GM18907 (cell line): ENCODE data around the gene RPL18.

Experiments
- ATAC-seq: cut with Tn5 transposase; IDR thresholded peaks from one replicate; pipeline ENCODE4 v1.9.1; 2021; ENCODE audit warnings: mild to moderate bottlenecking, moderate library complexity; ENCODE audit not compliant: unreplicated experiment

RPL18 gene

GRCh38 chr19:48631225-48631624 is 12.2 kb upstream of the RPL18 start:
- ATAC-seq: no peak

- no peak for ATAC-seq
Observed at GRCh38 chr19:48630296-48631063, 11.5 kb upstream of the RPL18 start.

- ATAC-seq: no peak
Observed at GRCh38 chr19:48629599-48630295, 10.8 kb upstream of the RPL18 start.

GRCh38 chr19:48629297-48629598 is 10.3 kb upstream of the RPL18 start:
- no peak for ATAC-seq

- no peak for ATAC-seq
Observed at GRCh38 chr19:48628486-48629296, 9.7 kb upstream of the RPL18 start.

GRCh38 chr19:48627865-48628314 is 8.9 kb upstream of the RPL18 start:
- no peak for ATAC-seq

GRCh38 chr19:48627201-48627864 is 8.4 kb upstream of the RPL18 start:
- no peak for ATAC-seq

- ATAC-seq: no peak
Observed at GRCh38 chr19:48625891-48626327, 6.9 kb upstream of the RPL18 start.

- no peak for ATAC-seq
Observed at GRCh38 chr19:48624791-48625723, 6.1 kb upstream of the RPL18 start.

GRCh38 chr19:48624067-48624594 is 5.2 kb upstream of the RPL18 start:
- ATAC-seq: peak; percentile 69

GRCh38 chr19:48623556-48624066 is 4.6 kb upstream of the RPL18 start:
- ATAC-seq: no peak

- no peak for ATAC-seq
Observed at GRCh38 chr19:48619692-48620585, 961 bp upstream of the RPL18 start.

- no peak for ATAC-seq
Observed at GRCh38 chr19:48618278-48618915, 581 bp downstream of the RPL18 start.

- ATAC-seq: no peak
Observed at GRCh38 chr19:48617146-48617937, 1.6 kb downstream of the RPL18 start.

- no peak for ATAC-seq
Observed at GRCh38 chr19:48616491-48617056, 2.4 kb downstream of the RPL18 start.

- no peak for ATAC-seq
Observed at GRCh38 chr19:48616041-48616436, 2.9 kb downstream of the RPL18 start.
